Measurements from ENCODE around the gene TCHP. TPM values are rescaled to one million over a fixed set of nuclear protein-coding genes. Genes with fewer than 3 reads are reported as not detected.
A peak's percentile ranks its signal among the peaks of the same experiment; 100 is the strongest.

The TCHP gene
- total and polyA plus RNA-seq, 2 experiments from 2014 or later, result 3.1 to 6.2 TPM

DNA sequence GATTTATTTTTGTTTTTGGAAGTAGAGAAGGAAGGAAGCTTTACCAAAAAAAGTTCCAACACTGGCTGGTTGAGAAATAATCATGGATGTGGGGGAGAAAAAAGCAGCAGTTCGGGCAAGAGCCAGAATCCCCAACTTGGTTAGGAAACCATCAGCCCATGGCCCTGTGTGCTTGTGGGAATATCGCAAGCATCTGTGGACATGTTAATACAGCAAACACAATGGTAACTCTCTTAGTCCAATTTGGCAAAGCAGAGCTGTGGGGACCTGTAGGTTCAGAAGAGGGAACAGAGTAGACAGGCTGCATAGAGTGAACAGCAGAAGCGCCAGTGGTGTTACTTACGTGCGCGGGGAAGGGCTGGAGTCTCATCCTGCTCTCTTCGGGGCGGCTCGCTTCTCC lies 46.8 kb downstream of the TCHP start:
- no peaks in the 10 kb centered on the region; the same call in 1 of the 2 replicates for H4K20me1 ChIP-seq (replicated peaks; ENCODE audit: insufficient read depth)
- no peak for DNase-seq (ENCODE audit: low spot score)
- no peak overlapping the region for H2AFZ ChIP-seq
- no peaks in the 10 kb centered on the region for H3K27me3 ChIP-seq (ENCODE audit: insufficient read depth)
- H3K36me3 ChIP-seq (ENCODE audit: insufficient read depth), result peaks cover 9% of the 10 kb centered on the region; the same call in 1 of the 2 replicates
- Mint-ChIP-seq H3K27ac (peak overlapping the region; percentile 91), H3K9me3 (no peaks in the 10 kb centered on the region), H3K36me3 (ENCODE audit: low read depth) (peaks cover 6% of the 10 kb centered on the region; the same call in 2 of the 3 replicates), H3K4me3 (peak overlapping the region; percentile 42; the same call in 2 of the 3 replicates), H3K27me3 (ENCODE audit: insufficient read depth, low read depth, poor library complexity) (peaks cover 4% of the 10 kb centered on the region), H3K4me1 (peaks cover 36% of the 10 kb centered on the region)
- 0 out of 2 replicates have a peak, but pooled peaks cover 3% of the 10 kb centered on the region for H3F3A ChIP-seq (replicated peaks; ENCODE audit: low read depth)
- H3K4me1 ChIP-seq (ENCODE audit: insufficient read depth), result peaks cover 18% of the 10 kb centered on the region
- no peak overlapping the region for H3K4me2 ChIP-seq
- TF ChIP-seq, protein P1, sequence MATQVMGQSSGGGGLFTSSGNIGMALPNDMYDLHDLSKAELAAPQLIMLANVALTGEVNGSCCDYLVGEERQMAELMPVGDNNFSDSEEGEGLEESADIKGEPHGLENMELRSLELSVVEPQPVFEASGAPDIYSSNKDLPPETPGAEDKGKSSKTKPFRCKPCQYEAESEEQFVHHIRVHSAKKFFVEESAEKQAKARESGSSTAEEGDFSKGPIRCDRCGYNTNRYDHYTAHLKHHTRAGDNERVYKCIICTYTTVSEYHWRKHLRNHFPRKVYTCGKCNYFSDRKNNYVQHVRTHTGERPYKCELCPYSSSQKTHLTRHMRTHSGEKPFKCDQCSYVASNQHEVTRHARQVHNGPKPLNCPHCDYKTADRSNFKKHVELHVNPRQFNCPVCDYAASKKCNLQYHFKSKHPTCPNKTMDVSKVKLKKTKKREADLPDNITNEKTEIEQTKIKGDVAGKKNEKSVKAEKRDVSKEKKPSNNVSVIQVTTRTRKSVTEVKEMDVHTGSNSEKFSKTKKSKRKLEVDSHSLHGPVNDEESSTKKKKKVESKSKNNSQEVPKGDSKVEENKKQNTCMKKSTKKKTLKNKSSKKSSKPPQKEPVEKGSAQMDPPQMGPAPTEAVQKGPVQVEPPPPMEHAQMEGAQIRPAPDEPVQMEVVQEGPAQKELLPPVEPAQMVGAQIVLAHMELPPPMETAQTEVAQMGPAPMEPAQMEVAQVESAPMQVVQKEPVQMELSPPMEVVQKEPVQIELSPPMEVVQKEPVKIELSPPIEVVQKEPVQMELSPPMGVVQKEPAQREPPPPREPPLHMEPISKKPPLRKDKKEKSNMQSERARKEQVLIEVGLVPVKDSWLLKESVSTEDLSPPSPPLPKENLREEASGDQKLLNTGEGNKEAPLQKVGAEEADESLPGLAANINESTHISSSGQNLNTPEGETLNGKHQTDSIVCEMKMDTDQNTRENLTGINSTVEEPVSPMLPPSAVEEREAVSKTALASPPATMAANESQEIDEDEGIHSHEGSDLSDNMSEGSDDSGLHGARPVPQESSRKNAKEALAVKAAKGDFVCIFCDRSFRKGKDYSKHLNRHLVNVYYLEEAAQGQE (IDR thresholded peaks at IDR 0.05; ENCODE audit: unreplicated experiment), result no peak
- TF ChIP-seq, protein P2, sequence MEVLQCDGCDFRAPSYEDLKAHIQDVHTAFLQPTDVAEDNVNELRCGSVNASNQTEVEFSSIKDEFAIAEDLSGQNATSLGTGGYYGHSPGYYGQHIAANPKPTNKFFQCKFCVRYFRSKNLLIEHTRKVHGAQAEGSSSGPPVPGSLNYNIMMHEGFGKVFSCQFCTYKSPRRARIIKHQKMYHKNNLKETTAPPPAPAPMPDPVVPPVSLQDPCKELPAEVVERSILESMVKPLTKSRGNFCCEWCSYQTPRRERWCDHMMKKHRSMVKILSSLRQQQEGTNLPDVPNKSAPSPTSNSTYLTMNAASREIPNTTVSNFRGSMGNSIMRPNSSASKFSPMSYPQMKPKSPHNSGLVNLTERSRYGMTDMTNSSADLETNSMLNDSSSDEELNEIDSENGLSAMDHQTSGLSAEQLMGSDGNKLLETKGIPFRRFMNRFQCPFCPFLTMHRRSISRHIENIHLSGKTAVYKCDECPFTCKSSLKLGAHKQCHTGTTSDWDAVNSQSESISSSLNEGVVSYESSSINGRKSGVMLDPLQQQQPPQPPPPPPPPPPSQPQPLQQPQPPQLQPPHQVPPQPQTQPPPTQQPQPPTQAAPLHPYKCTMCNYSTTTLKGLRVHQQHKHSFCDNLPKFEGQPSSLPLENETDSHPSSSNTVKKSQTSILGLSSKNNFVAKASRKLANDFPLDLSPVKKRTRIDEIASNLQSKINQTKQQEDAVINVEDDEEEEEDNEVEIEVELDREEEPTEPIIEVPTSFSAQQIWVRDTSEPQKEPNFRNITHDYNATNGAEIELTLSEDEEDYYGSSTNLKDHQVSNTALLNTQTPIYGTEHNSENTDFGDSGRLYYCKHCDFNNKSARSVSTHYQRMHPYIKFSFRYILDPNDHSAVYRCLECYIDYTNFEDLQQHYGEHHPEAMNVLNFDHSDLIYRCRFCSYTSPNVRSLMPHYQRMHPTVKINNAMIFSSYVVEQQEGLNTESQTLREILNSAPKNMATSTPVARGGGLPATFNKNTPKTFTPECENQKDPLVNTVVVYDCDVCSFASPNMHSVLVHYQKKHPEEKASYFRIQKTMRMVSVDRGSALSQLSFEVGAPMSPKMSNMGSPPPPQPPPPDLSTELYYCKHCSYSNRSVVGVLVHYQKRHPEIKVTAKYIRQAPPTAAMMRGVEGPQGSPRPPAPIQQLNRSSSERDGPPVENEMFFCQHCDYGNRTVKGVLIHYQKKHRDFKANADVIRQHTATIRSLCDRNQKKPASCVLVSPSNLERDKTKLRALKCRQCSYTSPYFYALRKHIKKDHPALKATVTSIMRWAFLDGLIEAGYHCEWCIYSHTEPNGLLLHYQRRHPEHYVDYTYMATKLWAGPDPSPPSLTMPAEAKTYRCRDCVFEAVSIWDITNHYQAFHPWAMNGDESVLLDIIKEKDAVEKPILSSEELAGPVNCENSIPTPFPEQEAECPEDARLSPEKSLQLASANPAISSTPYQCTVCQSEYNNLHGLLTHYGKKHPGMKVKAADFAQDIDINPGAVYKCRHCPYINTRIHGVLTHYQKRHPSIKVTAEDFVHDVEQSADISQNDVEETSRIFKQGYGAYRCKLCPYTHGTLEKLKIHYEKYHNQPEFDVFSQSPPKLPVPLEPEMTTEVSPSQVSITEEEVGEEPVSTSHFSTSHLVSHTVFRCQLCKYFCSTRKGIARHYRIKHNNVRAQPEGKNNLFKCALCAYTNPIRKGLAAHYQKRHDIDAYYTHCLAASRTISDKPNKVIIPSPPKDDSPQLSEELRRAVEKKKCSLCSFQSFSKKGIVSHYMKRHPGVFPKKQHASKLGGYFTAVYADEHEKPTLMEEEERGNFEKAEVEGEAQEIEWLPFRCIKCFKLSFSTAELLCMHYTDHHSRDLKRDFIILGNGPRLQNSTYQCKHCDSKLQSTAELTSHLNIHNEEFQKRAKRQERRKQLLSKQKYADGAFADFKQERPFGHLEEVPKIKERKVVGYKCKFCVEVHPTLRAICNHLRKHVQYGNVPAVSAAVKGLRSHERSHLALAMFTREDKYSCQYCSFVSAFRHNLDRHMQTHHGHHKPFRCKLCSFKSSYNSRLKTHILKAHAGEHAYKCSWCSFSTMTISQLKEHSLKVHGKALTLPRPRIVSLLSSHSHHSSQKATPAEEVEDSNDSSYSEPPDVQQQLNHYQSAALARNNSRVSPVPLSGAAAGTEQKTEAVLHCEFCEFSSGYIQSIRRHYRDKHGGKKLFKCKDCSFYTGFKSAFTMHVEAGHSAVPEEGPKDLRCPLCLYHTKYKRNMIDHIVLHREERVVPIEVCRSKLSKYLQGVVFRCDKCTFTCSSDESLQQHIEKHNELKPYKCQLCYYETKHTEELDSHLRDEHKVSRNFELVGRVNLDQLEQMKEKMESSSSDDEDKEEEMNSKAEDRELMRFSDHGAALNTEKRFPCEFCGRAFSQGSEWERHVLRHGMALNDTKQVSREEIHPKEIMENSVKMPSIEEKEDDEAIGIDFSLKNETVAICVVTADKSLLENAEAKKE (CRISPR knock-in tag; IDR thresholded peaks at IDR 0.05), result no peak
- TF ChIP-seq EZH2 (IDR thresholded peaks at IDR 0.05; ENCODE audit: low read depth, unreplicated experiment) (no peak), ZNF331 (CRISPR knock-in tag; IDR thresholded peaks at IDR 0.05; ENCODE audit: low read depth) (no peak), NANOG (IDR thresholded peaks at IDR 0.05; ENCODE audit: borderline replicate concordance) (no peak), POLR2AphosphoS5 (IDR thresholded peaks at IDR 0.05; ENCODE audit: low read depth) (no peak), EZH2phosphoT487 (IDR thresholded peaks at IDR 0.05; ENCODE audit: unreplicated experiment) (no peak), ZNF114 (CRISPR knock-in tag; IDR thresholded peaks at IDR 0.05) (no peak), JUNB (IDR thresholded peaks at IDR 0.05; ENCODE audit: unreplicated experiment) (no peak), STAT1 (IDR thresholded peaks at IDR 0.05; ENCODE audit: unreplicated experiment) (no peak), CREB1 (CRISPR knock-in tag; IDR thresholded peaks at IDR 0.05; ENCODE audit: low read depth) (no peak)
- TF ChIP-seq, protein P3, sequence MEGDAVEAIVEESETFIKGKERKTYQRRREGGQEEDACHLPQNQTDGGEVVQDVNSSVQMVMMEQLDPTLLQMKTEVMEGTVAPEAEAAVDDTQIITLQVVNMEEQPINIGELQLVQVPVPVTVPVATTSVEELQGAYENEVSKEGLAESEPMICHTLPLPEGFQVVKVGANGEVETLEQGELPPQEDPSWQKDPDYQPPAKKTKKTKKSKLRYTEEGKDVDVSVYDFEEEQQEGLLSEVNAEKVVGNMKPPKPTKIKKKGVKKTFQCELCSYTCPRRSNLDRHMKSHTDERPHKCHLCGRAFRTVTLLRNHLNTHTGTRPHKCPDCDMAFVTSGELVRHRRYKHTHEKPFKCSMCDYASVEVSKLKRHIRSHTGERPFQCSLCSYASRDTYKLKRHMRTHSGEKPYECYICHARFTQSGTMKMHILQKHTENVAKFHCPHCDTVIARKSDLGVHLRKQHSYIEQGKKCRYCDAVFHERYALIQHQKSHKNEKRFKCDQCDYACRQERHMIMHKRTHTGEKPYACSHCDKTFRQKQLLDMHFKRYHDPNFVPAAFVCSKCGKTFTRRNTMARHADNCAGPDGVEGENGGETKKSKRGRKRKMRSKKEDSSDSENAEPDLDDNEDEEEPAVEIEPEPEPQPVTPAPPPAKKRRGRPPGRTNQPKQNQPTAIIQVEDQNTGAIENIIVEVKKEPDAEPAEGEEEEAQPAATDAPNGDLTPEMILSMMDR (conservative IDR thresholded peaks at IDR 0.05; ENCODE audit: low read depth in 2 of 2), result no peak
- TF ChIP-seq, protein P4, sequence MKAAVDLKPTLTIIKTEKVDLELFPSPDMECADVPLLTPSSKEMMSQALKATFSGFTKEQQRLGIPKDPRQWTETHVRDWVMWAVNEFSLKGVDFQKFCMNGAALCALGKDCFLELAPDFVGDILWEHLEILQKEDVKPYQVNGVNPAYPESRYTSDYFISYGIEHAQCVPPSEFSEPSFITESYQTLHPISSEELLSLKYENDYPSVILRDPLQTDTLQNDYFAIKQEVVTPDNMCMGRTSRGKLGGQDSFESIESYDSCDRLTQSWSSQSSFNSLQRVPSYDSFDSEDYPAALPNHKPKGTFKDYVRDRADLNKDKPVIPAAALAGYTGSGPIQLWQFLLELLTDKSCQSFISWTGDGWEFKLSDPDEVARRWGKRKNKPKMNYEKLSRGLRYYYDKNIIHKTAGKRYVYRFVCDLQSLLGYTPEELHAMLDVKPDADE (IDR thresholded peaks at IDR 0.05), result no peak
- no peaks in the 10 kb centered on the region for H3K9me2 ChIP-seq (ENCODE audit: insufficient read depth)
- no peak overlapping the region for H3K4me3 ChIP-seq
- ATAC-seq, result no peak
- no peaks in the 10 kb centered on the region for H3K79me2 ChIP-seq (replicated peaks; ENCODE audit: insufficient read depth)
- H3K27ac ChIP-seq (ENCODE audit: low read depth), result peak overlapping the region; percentile 61; the same call in 1 of the 2 replicates
